ENCODE measurements around the gene SMARCA4.

The SMARCA4 gene

DNA sequence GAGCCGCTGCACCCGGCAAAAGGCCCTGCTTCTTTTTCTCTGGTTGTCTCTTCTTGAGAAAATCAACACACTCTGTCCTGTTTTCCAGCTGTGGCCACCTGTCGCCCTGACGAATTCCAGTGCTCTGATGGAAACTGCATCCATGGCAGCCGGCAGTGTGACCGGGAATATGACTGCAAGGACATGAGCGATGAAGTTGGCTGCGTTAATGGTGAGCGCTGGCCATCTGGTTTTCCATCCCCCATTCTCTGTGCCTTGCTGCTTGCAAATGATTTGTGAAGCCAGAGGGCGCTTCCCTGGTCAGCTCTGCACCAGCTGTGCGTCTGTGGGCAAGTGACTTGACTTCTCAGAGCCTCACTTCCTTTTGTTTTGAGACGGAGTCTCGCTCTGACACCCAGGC lies 145.6 kb downstream of the SMARCA4 start:
- DNase-seq: no peak

DNA sequence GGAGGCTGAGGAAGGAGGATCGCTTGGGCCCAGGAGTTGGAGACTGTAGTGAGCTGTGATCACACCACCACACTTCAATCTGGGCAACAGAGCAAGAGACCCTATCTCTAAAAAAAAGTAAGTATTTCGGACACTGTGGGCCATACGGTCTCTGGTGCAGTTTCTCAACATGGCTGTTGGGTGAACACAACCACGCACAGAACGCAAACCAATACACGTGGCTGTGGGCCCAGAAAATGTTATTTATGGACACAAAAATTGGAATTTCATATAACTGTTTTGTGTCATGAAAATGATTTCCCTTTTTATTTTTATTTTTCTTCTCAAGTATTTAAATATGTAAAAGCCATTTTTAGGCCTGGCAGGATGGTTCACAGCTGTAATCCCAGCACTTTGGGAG lies 147.9 kb downstream of the SMARCA4 start:
- DNase-seq: no peak

DNA sequence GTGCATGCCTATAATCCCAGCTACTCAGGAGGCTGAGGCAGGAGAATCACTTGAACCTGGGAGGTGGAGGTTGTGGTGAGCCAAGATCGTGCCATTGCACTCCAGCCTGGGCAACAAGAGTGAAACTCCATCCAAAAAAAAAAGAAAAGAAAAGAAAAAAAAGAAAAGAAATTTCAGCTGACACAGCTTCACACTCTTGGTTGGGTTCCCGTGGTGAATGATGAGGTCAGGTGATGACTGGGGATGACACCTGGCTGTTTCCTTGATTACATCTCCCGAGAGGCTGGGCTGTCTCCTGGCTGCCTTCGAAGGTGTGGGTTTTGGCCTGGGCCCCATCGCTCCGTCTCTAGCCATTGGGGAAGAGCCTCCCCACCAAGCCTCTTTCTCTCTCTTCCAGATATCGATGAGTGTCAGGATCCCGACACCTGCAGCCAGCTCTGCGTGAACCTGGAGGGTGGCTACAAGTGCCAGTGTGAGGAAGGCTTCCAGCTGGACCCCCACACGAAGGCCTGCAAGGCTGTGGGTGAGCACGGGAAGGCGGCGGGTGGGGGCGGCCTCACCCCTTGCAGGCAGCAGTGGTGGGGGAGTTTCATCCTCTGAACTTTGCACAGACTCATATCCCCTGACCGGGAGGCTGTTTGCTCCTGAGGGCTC lies 150.4 kb downstream of the SMARCA4 start:
- no peak for DNase-seq

DNA sequence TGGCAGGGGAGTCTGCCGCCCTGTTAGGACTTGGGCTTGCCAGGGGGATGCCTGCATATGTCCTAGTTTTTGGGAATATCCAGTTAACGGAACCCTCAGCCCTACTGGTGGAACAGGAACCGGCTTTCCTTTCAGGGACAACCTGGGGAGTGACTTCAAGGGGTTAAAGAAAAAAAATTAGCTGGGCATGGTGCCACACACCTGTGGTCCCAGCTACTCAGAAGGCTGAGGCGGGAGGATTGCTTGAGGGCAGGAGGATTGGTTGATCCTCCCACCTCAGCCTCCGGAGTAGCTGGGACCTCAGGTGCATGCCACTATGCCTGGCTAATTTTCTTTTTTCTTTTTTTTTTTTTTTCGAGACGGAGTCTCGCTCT lies 150.9 kb downstream of the SMARCA4 start:
- DNase-seq: no peak

All from NCI-H2107 (cell line).